GM18507 (cell line): Measurements from ENCODE around the gene SAMD14.
"Not testable (repeated sequence)": the region's sequence is repeated elsewhere in the genome, so short reads cannot be mapped to it uniquely, and the experiment has no call there.

Source experiments
- DNase-seq: peaks from one replicate; pipeline ENCODE4 v3.0.0; 2011; ENCODE audit warnings: low read depth; ENCODE audit not compliant: insufficient read length; ENCODE audit errors: extremely low spot score
- FAIRE-seq: peaks from 2 replicates; lab custom pipeline; 2011; peaks lifted over from hg19 to GRCh38; lab: Jason Lieb, UNC

The SAMD14 gene

GRCh38 chr17:50065056-50065455 lies 64.9 kb downstream of the SAMD14 start:
- DNase-seq (no peak), FAIRE-seq (no peak)

GRCh38 chr17:50064253-50065001 lies 65.5 kb downstream of the SAMD14 start:
- DNase-seq, result no peak
- no peak for FAIRE-seq

GRCh38 chr17:50063561-50064252 lies 66.3 kb downstream of the SAMD14 start:
- FAIRE-seq, result no peak

GRCh38 chr17:50062293-50063243 lies 67.4 kb downstream of the SAMD14 start:
- no peak for DNase-seq
- FAIRE-seq, result no peak

More at GRCh38 chr17:50063561-50064252, 66.3 kb downstream of the SAMD14 start:
- no peak for DNase-seq

GRCh38 chr17:50061713-50062045 lies 68.3 kb downstream of the SAMD14 start:
- DNase-seq, FAIRE-seq: not testable (repeated sequence)

GRCh38 chr17:50060951-50061712 lies 68.8 kb downstream of the SAMD14 start:
- no peak for DNase-seq
- FAIRE-seq, result no peak
